IPS DF 6.9 (cell line): ENCODE measurements around the gene NOB1.
"Not testable (repeated sequence)": the region's sequence is repeated elsewhere in the genome, so short reads cannot be mapped to it uniquely, and the experiment has no call there.

ENCODE experiments used
- DNase-seq: peaks from one replicate; pipeline ENCODE4 v3.0.0-alpha.2; 2013; ENCODE audit warnings: low read depth, low spot score
- H3K27ac ChIP-seq: one replicate; pipeline ENCODE4 v1.5.1; 2013; ENCODE audit warnings: low read length, control low read depth
- H3K27me3 ChIP-seq: 2 replicates; pipeline ENCODE4 v1.6.1; 2013; ENCODE audit warnings: mild to moderate bottlenecking, low read length; ENCODE audit not compliant: control insufficient read depth, insufficient read depth
- H3K36me3 ChIP-seq: 2 replicates; pipeline ENCODE4 v1.6.1; 2013; ENCODE audit warnings: low read length; ENCODE audit not compliant: control insufficient read depth, insufficient read depth
- H3K4me1 ChIP-seq: 2 replicates; pipeline ENCODE4 v1.6.1; 2013; ENCODE audit warnings: low read length; ENCODE audit not compliant: control insufficient read depth, insufficient read depth
- H3K4me3 ChIP-seq: 2 replicates; pipeline ENCODE4 v1.5.1; 2013; ENCODE audit warnings: mild to moderate bottlenecking, low read length
- H3K9me3 ChIP-seq: 2 replicates; pipeline ENCODE4 v1.6.1; 2013; ENCODE audit warnings: low read length, inconsistent platforms; ENCODE audit not compliant: control insufficient read depth, insufficient read depth
- WGBS: extraction: QIAGEN DNeasy Blood & Tissue Kit; methylation state at CpG from one replicate; pipeline ENCODE4 v1.1.7; 2013; ENCODE audit warnings: mixed read lengths, missing lambda C conversion rate; ENCODE audit not compliant: insufficient read length, insufficient coverage; 5-methylcytosine and 5-hydroxymethylcytosine counted together

Gene NOB1

GRCh38 chr16:69761983-69762813 lies 7.5 kb upstream of the NOB1 start, which contains the start of gene WWP2:
Gene WWP2, plus strand, starts transcription at chr16:69762332. Its CDS starts 24,679 bp downstream, at chr16:69787011.
- H3K9me3 ChIP-seq = no peaks in the 10 kb centered on the region
- peak within 1 kb of the TSS; percentile 94 for H3K4me3 ChIP-seq
- H3K4me1 ChIP-seq = no peaks in the 10 kb centered on the region
- H3K27ac ChIP-seq = no peak within 1 kb of the TSS
- no CpG with 5 or more reads among the region's 68 CpGs for WGBS
- no peaks in the 10 kb centered on the region for H3K36me3 ChIP-seq
- H3K27me3 ChIP-seq = no peaks in the 10 kb centered on the region
- DNase-seq = peak; percentile 31

- H3K27ac ChIP-seq, H3K27me3 ChIP-seq, H3K4me1 ChIP-seq, H3K36me3 ChIP-seq, H3K4me3 ChIP-seq, DNase-seq, H3K9me3 ChIP-seq: not testable (repeated sequence)
- no CpG with 5 or more reads among the region's 13 CpGs for WGBS
These were observed 2.6 kb upstream of the NOB1 start for GRCh38 chr16:69757375-69757774.

- Histone ChIP-seq H3K36me3 (no peaks in the 10 kb centered on the region), H3K27ac (no peak overlapping the region), H3K4me3 (no peak overlapping the region), H3K4me1 (no peaks in the 10 kb centered on the region), H3K27me3 (no peaks in the 10 kb centered on the region), H3K9me3 (no peaks in the 10 kb centered on the region)
- WGBS = no CpG with 5 or more reads among the region's 10 CpGs
- DNase-seq = no peak
These were observed 2.0 kb upstream of the NOB1 start for GRCh38 chr16:69756705-69757104.

DNA sequence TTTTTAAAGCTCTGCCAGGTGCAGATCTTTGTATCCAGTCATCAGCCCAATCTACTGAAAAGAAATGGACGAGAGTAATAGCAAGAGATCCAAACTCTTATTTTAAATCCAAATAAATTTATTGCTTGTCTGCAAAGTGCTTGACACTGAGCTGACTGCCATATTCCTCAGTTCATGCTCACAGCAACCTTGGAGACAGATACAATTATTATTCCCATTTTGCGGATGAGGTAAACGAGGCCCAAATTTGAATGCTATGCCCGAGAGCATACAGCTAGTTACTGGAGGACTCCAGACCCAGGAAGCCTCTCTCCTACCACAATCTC lies 620 bp downstream of the NOB1 start:
- H3K36me3 ChIP-seq = peaks cover 6% of the 10 kb centered on the region; the same call in 1 of the 2 replicates
- no peaks in the 10 kb centered on the region for H3K27me3 ChIP-seq
- WGBS = no CpG with 5 or more reads among the region's 4 CpGs
- no peaks in the 10 kb centered on the region for H3K4me1 ChIP-seq
- DNase-seq = no peak
- H3K4me3 ChIP-seq = peak overlapping the region; percentile 87
- H3K27ac ChIP-seq = no peak overlapping the region
- H3K9me3 ChIP-seq = no peaks in the 10 kb centered on the region

DNA sequence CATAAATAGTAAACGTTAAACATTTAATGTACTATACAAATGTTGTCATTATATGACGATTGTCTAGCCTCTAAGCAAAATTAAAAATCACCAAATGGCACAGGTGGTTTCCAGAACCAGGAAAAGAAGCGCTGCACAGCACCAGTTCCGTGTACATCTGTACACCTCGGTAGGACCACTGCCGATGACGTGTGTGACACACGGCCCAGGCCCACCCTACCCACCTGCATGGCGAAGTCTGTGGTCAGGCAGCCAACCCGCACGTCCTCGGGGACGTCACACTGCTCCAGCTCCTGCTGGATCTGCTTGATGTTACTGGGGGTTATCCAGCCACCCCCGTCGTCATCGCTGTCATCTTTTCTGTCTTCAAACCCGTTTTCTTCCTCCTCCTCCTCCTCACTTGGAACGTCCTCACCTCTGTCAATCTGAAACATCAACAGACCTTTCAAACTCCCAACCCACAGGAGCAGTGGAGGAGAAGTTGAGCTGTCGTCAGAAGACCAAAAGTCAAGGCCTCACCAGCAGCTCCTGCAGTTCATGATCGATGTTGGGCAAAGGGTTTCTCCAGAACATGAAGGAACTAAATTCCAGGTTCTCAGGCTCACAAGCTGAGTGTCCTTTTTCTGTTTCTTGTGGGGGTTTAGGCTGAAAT lies 5.9 kb downstream of the NOB1 start:
- Histone ChIP-seq H3K4me3 (no peak overlapping the region), H3K4me1 (no peaks in the 10 kb centered on the region), H3K27me3 (no peaks in the 10 kb centered on the region), H3K9me3 (no peaks in the 10 kb centered on the region), H3K27ac (no peak overlapping the region), H3K36me3 (peaks cover 38% of the 10 kb centered on the region)
- DNase-seq = no peak
- WGBS = no CpG with 5 or more reads among the region's 20 CpGs

DNA sequence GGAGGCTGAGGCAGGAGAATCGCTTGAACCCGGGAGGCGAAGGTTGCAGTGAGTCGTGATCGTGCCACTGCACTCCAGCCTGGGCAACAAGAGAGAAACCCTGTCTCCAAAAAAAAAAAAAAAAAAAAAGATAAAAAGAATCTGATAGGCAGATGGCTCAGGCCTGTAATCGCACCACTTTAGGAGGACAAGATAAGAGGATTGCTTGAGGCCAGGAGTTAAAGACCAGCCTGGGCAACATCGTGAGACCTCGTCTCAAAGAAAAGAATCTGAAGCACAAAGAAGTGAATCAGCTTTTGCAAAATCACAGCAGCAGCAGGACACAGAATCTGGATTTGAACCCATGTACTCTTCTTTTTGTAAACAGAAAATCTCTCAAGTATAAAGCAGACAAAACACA lies 7.6 kb downstream of the NOB1 start:
- Histone ChIP-seq H3K4me3 (no peak overlapping the region), H3K36me3 (peaks cover 51% of the 10 kb centered on the region), H3K9me3 (no peaks in the 10 kb centered on the region), H3K27me3 (no peaks in the 10 kb centered on the region), H3K4me1 (no peaks in the 10 kb centered on the region), H3K27ac (no peak overlapping the region)
- WGBS = no CpG with 5 or more reads among the region's 8 CpGs
- DNase-seq = no peak

GRCh38 chr16:69745959-69746358 lies 8.8 kb downstream of the NOB1 start:
- Histone ChIP-seq H3K4me1 (no peaks in the 10 kb centered on the region), H3K4me3 (no peak overlapping the region), H3K27ac (no peak overlapping the region), H3K36me3 (peaks cover 61% of the 10 kb centered on the region), H3K9me3 (no peaks in the 10 kb centered on the region), H3K27me3 (no peaks in the 10 kb centered on the region)
- no CpG with 5 or more reads among the region's 10 CpGs for WGBS
- DNase-seq = no peak

- Histone ChIP-seq H3K4me1 (no peaks in the 10 kb centered on the region), H3K9me3 (no peaks in the 10 kb centered on the region), H3K36me3 (peaks cover 61% of the 10 kb centered on the region), H3K27me3 (no peaks in the 10 kb centered on the region), H3K4me3 (no peak overlapping the region), H3K27ac (no peak overlapping the region)
- no CpG with 5 or more reads among the region's 11 CpGs for WGBS
- no peak for DNase-seq
These were observed 9.5 kb downstream of the NOB1 start for GRCh38 chr16:69745232-69745612.

- Histone ChIP-seq H3K4me1 (no peaks in the 10 kb centered on the region), H3K27me3 (no peaks in the 10 kb centered on the region), H3K4me3 (no peak overlapping the region), H3K36me3 (peaks cover 62% of the 10 kb centered on the region), H3K9me3 (no peaks in the 10 kb centered on the region), H3K27ac (no peak overlapping the region)
- WGBS = no CpG with 5 or more reads among the region's 35 CpGs
- no peak for DNase-seq
These were observed 10.1 kb downstream of the NOB1 start for GRCh38 chr16:69744363-69745231.
